ENCODE results near the gene SLC25A39.
"Not testable (repeated sequence)": the region's sequence is repeated elsewhere in the genome, so short reads cannot be mapped to it uniquely, and the experiment has no call there.

The SLC25A39 gene

DNA sequence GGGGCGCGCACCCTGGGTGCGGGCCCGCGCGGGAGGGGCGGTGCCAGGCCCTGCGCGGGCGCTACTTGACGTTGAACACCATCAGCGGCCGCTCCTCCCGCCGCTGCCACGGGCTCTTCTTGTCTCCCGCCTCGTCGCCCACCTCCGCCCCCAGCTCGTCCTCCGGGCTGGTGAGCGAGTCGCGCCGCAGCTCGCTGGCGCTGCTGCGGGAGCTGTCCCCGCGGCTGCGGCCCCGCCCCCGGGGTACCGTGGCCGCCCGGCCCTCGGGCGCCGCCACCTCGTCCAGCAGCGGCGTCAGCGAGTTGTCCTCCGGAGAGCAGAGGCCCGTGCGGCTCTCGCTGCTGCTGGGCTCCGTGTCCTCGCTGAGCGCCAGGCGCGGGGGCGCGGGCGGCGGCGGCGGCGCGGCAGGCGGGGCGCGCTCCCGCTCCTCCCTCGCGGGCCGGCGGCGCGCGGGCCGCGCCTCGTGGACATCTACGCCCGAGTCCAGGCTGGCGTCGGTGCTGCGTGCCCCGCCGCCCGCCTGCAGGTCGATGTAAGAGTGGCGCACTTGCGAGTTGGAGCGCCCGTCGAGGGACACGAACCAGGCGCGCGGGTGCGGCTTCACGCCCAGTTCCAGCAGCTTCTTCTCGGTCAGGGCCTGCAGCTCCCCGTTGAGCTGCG lies 29.2 kb upstream of the SLC25A39 start:
- no peak for DNase-seq

DNA sequence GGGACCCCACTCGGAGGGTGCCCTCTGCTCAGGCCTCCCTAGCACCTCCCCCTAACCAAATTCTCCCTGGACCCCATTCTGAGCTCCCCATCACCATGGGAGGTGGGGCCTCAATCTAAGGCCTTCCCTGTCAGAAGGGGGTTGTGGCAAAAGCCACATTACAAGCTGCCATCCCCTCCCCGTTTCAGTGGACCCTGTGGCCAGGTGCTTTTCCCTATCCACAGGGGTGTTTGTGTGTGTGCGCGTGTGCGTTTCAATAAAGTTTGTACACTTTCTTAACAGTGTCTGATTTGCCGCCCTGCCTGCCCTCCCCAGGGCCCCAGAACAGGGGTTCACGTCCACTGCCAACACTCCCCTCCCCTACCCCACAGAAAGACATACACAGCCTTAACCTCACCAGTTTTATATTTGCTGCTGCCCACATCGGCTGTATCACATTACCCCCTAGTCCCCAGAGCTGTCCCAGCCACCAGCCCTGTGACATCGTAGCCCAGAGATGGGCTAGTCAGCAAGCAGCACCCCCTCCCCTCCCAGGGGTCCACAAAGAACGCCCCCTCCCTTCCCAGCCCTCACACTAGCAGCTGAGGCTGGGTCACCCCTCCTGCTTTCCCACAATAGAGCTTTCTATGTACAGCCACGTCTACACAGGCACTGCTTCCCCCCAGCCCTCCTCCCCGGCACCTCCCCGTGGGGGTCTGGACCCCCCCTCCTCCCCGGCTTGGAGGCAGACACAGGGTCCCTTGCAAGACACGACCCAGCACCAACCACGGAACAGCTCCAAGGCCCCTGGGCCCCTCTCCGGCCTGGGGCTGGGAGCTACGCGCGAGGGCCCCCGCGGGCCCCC lies 28.4 kb upstream of the SLC25A39 start:
- DNase-seq: no peak

DNA sequence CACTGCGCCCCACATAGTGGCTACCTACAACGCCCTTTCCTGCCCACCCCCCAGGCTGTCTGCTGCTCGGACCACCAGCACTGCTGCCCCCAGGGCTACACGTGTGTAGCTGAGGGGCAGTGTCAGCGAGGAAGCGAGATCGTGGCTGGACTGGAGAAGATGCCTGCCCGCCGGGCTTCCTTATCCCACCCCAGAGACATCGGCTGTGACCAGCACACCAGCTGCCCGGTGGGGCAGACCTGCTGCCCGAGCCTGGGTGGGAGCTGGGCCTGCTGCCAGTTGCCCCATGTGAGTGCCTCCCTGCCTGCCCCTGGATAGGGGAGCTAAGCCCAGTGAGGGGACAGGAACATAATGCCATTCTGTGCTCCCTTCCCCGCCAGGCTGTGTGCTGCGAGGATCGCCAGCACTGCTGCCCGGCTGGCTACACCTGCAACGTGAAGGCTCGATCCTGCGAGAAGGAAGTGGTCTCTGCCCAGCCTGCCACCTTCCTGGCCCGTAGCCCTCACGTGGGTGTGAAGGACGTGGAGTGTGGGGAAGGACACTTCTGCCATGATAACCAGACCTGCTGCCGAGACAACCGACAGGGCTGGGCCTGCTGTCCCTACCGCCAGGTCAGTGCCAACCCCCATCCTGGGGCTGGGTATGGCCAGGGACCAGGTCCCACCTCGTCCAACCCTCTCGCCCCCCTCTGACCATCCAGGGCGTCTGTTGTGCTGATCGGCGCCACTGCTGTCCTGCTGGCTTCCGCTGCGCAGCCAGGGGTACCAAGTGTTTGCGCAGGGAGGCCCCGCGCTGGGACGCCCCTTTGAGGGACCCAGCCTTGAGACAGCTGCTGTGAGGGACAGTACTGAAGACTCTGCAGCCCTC lies 27.6 kb upstream of the SLC25A39 start:
- no peak for DNase-seq

DNA sequence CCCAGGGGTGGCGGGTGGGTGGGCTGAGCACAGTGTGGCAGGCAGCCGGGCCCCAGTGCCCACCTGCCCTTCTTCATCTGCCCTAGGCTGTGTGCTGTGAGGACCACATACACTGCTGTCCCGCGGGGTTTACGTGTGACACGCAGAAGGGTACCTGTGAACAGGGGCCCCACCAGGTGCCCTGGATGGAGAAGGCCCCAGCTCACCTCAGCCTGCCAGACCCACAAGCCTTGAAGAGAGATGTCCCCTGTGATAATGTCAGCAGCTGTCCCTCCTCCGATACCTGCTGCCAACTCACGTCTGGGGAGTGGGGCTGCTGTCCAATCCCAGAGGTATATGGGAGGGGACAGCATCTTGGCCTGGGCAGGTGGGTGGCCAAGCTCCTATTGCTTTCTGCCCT lies 26.8 kb upstream of the SLC25A39 start:
- DNase-seq: no peak

DNA sequence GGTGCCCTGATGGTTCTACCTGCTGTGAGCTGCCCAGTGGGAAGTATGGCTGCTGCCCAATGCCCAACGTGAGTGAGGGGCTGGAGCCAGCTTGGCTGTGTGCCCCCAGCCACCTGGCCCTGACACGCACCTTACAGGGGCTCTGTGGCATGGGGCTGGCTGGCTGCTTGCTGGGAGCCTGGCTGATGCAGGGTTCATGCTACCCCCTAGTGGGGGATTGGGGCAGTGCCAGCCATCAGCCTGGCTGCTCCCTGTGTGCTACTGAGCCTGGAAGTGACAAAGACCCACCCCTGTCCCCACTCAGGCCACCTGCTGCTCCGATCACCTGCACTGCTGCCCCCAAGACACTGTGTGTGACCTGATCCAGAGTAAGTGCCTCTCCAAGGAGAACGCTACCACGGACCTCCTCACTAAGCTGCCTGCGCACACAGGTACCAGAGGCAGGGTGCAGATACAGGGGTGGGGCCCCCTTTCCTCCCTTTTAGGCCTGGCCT lies 26.2 kb upstream of the SLC25A39 start:
- DNase-seq: peak; percentile 59

DNA sequence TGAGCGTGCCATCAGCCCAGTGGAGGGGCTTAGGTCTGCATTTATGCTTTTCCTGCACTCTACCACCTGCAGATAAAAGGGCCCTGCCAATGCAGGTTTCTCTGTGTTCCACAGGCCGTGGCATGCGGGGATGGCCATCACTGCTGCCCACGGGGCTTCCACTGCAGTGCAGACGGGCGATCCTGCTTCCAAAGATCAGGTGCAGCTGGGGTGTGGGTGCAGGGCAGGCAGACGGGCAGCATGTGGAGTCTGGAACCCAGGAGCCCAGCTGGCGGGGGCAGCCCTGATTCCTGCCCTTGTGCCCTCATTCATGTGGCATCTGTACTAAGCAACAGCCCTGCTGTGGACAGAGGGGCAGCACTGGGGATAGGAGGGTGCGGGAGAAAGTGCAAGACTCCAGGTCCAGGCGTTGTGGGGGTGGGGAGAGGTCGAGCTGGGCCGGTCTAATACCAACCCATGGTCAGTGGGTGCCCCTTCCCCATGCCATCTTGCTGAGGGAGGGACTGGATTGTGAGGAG lies 25.0 kb upstream of the SLC25A39 start:
- DNase-seq: no peak

DNA sequence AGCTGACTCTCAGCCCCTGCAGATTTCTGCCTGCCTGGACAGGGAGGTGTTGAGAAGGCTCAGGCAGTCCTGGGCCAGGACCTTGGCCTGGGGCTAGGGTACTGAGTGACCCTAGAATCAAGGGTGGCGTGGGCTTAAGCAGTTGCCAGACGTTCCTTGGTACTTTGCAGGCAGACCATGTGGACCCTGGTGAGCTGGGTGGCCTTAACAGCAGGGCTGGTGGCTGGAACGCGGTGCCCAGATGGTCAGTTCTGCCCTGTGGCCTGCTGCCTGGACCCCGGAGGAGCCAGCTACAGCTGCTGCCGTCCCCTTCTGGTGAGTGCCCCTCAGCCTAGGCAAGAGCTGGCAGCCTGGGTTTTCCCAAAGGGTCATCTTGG lies 24.4 kb upstream of the SLC25A39 start:
- no peak for DNase-seq

DNA sequence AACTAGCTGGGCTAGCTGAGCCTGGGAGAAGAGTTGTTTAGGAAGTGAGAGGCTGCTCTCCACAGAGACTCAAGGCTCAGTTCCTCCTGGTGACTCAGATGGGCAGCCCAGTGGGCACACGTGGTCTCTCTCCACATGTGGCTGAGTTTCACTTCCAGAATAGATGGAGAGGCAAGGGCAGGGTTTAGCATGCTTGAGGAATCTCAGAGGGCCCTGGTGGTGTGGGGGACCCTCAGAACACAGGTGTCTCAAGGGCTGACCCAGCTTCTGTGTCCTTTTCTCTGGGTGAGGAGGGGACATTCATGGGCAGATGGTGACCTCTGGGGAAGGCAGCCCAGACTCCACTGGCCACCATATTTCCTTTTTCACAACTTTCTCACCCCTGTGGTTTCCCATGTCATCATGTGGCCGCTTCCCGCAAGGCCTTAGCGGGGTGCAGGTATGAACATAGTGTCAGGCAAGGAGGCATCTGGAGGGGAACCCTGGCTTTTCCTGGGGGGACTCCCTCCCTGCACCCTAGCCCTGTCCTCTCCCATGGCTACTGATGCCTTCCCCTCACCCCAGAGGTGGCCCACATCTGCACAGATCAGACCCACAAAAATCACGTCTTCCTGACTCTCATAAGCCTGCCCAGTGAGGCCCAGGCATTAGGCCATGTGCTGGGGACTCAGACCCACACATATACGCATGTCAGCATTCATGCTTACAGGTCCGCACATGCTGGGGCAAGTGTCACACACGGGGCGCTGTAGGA lies 23.8 kb upstream of the SLC25A39 start:
- no peak for DNase-seq

DNA sequence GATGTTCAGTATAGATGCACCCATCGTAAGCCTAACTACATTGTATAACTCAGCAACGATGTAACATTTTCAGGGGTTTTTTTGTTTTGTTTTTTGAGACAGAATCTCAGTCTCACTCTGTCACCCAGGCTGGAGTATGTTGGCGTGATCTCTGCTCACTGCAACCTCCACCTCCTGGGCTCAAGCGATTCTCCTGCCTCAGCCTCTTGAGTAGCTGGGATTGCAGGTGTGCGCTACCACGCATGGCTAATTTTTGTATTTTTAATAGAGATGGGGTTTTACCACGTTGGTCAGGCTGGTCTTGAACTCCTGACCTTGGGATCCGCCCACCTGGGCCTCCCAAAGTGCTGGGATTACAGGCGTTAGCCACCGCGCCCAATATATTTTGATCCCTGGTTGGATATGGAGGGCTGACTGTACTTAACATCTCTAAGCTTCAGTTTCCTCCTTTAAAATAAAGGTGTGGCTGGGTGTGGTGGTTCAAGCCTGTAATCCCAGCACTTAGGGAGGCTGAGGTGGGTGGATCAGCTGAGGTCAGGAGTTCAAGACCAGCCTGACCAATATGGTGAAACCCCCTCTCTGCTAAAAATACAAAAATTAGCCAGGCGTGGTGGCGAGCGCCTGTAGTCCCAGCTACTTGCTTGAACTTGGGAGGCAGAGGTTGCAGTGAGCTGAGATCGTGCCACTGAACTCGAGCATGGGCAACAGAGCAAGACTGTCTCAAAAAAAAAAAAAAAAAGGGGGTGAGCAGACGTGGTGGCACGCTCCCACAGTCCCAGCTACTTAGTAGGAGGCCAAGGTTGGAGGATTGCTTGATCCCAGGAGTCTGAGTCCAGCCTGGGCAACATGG lies 22.8 kb upstream of the SLC25A39 start:
- DNase-seq: not testable (repeated sequence)

DNA sequence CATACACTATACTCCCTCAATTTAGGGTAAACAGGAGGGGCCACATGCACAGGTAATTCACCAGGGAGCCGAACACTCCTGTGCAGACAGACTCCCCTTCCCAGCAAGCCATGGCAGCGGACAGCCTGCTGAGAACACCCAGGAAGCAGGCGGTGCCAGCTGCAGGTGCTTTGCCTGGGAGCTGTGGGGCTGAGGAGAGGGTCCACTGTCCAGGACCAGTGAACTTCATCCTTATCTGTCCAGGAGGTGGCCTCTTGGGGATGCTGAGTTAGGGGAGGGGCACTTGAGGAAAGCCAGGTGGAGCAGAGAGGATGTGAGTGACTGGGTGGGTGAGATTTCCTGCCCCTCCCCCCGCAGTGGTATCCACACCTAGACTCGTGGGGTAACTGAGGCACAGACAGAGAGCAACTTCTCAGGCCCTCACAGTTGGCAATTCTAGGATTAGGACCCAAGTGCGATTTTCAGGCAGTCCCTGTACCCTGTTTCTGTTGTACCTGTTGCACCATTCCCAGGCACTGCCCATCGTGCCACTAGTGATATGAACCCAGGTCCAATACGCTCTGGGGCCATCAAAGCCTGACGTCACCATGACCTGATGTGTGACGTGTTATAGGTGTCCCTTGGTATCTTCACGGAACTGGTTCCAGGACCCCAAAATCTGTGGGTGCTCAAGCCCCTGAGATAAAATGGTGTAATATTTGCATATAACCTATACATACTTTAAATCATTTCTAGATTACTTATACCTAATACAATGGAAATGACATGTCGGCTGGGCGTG lies 21.6 kb upstream of the SLC25A39 start:
- DNase-seq: no peak

DNA sequence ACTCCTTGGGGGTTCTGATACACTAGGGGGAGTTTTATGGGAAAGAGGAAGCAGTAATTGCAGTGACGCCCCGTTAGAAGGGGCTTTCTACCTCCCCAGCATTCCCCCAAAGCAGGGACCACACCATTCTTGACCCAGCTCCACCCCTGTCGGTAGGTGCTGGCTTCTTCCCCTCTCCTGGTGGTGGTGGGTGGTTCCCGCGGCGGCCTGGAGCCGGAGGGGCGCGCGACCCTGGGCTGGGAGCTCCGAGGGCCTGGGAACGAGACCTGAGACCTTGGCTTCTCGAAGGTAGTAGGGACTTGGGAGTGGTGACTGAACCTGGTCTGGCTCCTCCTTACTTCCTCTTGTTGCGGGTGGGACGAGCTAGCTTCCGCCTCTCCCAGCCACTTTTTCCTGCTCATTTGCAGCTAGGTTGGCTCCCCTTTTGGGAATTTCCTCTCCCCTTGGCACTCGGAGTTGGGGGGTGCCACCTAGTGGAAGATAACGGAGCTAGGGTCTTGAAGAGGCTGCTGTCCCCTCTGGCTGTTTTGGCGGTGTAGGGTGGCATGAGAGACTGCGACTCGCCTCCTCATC lies 20.9 kb upstream of the SLC25A39 start:
- peak; percentile 69 for DNase-seq

DNA sequence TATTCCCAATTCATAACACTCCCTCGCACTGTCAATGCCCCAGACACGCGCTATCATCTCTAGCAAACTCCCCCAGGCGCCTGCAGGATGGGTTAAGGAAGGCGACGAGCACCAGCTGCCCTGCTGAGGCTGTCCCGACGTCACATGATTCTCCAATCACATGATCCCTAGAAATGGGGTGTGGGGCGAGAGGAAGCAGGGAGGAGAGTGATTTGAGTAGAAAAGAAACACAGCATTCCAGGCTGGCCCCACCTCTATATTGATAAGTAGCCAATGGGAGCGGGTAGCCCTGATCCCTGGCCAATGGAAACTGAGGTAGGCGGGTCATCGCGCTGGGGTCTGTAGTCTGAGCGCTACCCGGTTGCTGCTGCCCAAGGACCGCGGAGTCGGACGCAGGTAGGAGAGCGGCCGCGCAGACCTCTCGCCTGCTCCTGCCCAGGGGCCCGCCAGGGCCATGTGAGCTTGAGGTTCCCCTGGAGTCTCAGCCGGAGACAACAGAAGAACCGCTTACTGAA lies 20.4 kb upstream of the SLC25A39 start, which contains the start of gene GRN:
Gene GRN, plus strand, starts transcription at position 364 of the 515 bp plus-strand sequence. CDS start 3,863 bp downstream, outside the sequence.
- DNase-seq: peak; percentile 99

DNA sequence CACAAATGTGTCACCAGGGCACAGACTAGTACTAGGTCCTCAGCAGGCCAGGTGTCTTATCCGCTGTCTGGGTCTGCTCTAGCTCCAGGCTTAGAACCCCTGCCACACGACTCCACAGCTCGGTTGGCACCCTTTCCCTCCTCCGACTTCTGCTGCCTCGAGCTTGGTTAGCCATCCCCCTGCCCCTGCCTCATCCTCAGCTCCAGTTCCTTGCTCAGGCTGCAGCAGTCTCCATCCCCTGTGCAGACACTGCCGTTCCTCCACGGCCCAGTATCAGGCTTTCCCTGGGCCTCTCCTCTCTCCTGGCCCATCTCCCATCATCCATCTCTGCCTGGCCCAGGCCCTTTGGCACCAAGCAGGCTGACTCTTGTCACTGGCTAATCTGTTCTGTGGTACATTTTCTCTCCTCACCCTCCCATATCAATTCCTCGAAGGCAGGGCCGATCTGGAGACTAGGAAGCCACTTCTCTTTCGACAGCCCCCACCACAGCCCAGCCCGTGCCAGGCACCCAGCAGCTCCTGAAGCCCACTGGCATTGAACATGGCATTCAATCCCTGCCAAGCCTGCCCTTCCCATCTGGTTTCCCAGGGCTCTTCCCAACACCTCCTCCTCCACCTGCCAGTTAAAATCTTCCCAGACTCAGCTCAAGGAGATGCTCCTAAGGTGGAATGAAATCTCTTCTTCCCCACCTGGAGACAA lies 19.0 kb upstream of the SLC25A39 start:
- DNase-seq: no peak

DNA sequence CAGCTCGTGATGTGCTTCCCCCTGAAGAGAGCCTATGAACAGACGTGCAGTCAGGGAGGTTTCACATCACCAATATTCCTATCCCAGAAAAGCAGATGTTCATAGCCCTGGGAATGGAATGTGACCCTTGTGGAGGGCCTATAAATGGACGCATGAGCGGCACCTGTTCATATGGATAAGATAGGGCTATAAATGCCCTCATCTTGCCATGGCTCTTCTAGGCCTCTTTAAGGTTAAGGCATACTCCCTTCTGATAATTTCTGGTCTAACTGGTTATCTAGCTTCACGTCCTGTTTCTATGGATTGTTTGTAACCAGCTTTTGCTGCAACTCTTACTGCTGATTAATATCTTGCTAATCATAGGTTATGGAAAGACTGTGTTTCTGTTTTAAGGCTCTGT lies 15.9 kb upstream of the SLC25A39 start:
- not testable (repeated sequence) for DNase-seq

DNA sequence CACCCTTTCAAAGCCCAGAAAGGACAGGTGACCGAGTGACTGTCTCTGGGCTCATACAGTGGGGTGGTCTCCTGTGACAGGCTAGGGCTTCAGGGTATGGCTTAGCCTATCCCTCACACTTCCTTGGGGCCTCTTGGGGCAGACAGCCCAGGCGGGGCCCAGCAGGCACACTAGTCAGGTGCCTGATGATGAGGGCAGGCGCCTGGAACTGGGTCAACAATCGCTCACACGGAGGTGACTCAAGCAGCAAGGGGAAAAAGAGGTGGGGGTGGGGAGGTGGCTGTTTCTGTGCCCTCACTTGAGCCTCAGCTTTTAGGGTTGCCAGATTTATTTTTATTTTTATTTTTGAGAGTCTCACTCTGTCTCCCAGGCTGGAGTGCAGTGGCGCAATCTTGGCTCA lies 14.1 kb upstream of the SLC25A39 start:
- DNase-seq: no peak

DNA sequence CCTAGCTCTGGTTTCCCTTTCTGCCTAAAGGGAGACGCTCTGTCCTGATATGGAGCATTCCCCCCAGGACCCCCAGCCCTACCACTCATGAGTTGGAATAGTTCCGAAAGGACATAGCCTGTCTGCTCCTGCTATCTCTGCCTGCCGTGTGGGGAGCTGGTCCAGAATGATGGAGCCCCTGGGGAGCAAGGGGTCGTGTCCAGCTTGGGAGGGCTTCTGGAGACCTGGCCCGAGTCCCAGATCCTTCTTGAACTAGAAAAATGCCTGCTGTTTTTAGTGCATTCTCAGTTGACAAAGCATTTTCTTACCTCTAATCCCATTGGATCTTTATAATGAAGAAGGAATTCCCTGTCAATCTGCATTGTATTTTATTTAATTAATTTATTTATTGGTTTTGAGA lies 11.3 kb upstream of the SLC25A39 start:
- DNase-seq: no peak

DNA sequence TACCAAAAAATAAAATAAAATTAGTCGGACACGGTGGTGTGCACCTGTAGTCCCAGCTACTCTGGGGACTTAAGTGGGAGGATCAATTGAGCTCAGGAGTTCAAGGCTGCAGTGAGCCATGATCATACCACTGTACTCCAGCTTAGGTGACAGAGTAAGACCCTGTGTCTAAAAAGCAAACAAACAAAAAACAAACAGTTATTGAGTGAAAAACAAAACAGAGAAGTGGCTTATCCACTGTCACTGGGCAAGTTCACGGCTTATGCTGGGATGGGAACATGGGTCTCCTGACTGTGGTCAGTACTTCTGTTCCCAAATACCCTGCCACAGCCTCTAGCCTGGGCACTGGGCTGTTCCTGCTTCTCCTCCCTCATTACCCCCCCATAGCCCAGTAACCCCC lies 10.9 kb upstream of the SLC25A39 start:
- DNase-seq: no peak

DNA sequence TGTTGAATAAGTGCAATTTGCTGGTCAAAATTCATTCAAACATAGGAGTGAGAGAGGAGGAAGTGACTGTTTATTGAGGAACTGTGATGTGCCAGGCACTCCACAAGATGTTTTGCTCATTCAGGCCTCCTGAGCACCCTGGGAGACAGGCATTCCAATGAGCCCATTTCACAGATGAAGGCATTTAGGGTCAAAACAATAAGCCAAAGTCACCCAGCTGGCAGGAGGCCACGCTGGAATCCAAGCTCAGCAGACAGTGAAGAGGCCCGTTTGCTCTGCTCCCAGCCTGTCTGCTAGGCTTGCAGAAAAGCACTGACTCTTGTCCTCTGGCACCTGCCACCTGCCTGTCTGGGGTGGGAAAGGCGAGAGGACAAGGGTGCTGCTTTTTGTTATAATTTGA lies 10.1 kb upstream of the SLC25A39 start:
- DNase-seq: no peak

DNA sequence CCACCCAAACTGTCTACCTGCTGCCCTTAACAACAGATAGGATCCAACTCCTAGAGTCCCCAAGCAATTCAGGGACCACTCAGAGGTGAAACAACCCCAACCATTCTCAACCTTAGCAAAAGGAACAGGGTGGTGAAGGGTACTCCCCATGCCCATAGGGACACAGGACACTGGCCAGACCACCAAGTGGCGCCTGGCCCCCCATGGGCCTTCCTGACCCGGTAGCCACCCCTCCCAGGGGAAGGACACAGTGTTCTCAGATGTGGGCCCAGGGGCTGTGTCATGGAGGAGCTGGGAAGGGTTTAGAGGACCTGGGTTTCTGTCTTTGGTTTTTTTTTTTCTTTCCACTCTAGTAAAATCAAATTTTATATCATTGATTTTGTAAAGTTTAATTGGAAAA lies 9.7 kb upstream of the SLC25A39 start:
- DNase-seq: no peak
